ENCODE measurements around the gene SNAPIN.
A peak's percentile ranks its signal among the peaks of the same experiment; 100 is the strongest.
"Not testable (repeated sequence)": the region's sequence is repeated elsewhere in the genome, so short reads cannot be mapped to it uniquely, and the experiment has no call there.

SNAPIN gene

GRCh38 chr1:153626904-153627714 lies 31.4 kb upstream of the SNAPIN start, which contains the start of gene S100A13:
Gene S100A13, minus strand, starts transcription at chr1:153627505. Its CDS starts 1,033 bp downstream, at chr1:153626472.
- no peak for DNase-seq (ENCODE audit: low read depth in 2 of 2, low spot score in 1 of 2)

DNA sequence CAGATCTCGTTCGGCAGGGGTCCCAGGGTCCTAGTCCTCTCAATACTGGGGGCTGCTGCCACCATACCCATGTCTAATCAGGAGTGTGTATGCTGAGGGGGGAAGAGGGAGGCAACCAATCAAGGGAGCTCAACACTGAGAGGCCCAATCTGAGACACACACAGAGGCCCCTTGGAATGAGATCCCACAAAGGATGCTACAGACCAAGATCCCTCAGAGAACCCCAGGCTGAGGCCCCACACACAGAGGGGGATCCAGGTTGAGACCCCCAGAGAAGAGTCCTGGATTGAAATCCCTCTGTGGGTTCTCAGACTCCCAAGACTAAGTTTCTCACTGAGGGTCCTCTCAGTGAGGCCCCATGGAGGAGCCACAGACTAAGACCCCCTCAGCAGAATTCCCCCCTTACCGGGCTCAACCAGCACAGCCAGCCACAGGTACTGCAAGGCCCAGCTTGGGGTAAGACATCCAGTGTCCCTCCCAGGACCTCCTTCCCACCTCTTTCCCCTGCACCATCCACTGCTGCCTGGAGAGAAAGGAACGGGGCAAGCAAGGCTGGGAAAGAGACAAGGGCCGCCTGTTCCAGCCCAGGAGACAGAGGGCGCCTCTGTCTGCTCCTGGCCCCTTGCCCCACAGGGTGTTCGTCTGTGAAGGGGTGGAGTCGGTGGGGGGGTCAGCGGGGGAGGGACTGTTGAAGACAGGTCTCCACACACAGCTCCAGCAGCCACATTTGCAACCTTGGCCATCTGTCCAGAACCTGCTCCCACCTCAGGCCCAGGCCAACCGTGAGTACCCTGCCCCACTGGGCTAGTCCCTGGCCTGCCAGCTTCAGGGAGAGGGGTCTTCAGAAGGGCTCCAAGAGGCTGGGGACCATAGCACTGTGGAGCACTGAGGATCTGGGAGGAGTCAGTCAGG lies 30.5 kb upstream of the SNAPIN start, which contains the start of gene S100A1:
S100A1 (plus strand) TSS at position 720 of the 912 bp plus-strand sequence. CDS start 2,088 bp downstream, outside the sequence.
- no peak for DNase-seq (ENCODE audit: low read depth in 2 of 2, low spot score in 1 of 2)

DNA sequence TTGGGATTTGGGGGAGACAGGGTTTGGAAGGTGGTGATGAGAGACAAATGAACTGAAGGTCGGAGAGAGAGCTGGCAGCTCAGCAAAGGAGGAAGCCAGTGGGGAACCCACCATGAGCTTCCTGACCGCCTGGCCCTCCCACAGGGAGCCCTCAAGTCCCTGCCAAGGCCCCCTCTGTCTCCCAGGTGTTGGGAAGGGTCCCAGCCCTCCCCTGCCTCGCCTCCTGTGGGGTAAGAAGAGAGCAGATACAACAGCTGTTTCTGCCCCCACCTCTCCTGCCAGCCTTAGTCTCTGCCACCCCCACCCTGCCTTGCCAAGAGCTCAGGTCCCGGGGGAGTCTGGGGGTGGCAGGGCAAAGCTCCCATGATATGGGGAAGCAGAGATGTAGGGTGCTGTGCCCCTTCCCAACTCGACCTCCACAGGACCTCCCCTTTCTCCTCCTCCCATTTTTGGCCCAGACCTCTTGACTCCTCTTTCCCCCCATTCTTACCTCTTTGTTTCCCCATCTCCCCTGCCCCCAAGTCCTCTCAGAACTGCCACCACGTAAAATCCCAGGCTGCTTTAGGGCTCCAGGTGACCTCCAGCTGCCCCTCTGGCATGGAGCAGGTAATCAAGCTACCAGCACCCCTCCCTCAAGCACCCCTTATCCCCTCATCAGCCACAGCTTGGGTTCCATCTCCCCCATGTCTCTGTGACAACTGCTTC lies 29.7 kb upstream of the SNAPIN start:
- no peak for DNase-seq (ENCODE audit: low read depth in 2 of 2, low spot score in 1 of 2)

DNA sequence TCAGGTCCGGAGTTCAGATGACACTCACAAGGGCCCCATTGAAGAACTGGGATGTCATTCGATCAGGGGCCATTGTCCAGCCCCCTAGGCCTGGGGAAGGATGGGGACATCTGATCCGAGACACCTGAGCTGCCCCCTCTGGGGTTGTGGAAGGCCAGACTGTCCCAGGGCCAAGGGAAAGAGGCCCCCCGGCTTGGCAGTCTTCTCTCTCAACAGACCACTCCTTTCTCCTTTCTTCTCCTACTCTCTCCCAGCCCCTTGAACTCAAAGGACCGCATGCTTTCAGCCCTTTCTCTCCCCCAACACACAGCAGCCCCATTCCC lies 29.2 kb upstream of the SNAPIN start:
- DNase-seq (ENCODE audit: low read depth in 2 of 2, low spot score in 1 of 2): no peak

- DNase-seq (ENCODE audit: low read depth in 2 of 2, low spot score in 1 of 2): no peak
Observed at GRCh38 chr1:153629971-153630370, 28.5 kb upstream of the SNAPIN start.

GRCh38 chr1:153630384-153630783 lies 28.1 kb upstream of the SNAPIN start:
- no peak for DNase-seq (ENCODE audit: low read depth in 2 of 2, low spot score in 1 of 2)

- no peak for DNase-seq (ENCODE audit: low read depth in 2 of 2, low spot score in 1 of 2)
Observed at GRCh38 chr1:153631047-153632022, 27.2 kb upstream of the SNAPIN start.

- no peak for DNase-seq (ENCODE audit: low read depth in 2 of 2, low spot score in 1 of 2)
Observed at GRCh38 chr1:153633161-153633753, 25.2 kb upstream of the SNAPIN start.

DNA sequence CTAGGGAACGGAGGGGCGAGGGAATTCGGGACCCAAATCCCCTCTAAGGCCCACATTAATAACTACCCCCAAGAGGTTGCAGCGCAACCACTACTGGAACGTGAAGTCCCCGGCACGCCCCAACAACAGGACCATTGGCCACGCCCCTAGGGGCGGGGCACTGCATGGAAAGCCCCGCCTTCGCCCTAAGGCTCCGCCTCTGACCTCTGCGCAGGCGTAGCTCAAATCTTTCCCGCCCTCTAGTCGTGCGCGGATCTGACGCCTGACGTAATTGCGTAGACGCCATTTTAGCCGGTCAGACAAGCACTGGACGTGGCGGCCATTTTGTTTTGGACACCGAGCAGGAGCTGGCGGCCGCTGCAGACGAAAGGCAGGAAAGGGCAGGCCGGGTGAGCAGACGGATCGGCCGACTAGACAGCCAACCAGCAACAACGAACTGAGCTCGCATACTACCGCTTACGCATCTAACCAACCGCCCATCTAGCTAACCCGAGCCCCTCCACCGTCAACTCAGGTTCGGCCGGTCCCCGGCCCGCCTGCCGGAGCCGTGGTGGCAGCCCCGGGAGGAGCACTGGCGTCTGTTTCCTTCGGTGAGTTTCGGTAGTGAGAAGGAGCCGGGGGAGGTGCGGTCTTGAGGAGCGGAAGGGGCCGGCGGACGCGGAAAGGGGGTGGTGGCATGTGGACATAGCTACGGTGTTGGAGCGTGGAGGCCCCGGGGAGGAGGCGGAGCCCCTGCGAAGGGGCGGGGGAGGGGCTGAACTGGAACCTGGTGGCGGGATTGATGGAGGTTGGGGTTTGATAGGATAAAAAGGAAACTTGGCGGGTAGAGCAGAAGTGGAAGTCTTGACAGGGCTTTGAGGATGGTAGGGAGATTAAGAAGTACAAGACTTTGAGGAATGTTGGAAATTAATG lies 24.5 kb upstream of the SNAPIN start, which contains the start of gene CHTOP:
CHTOP (plus strand) TSS at position 313 of the 912 bp plus-strand sequence. CDS start 2,523 bp downstream, outside the sequence.
- peak; percentile 88 to 93 for DNase-seq (ENCODE audit: low read depth in 2 of 2, low spot score in 1 of 2)

DNA sequence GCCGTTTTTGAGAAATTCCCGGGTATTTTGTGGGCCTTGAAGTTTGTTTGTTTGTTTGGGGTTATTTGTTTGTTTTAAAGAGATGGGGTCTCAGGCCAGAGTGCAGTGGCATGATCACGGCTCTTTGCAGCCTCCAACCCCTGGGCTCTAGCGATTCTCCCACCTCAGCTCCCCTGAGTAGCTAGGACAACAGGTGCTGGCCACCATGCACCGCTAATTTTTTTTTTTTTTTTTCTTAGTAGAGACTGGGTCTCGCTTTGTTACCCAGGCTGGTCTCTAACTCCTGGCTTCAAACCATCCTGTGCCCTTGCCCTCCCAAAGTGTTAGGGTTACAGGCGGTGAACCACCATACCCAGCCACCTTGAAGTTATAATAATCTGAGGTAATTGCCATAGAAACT lies 22.6 kb upstream of the SNAPIN start:
- no peak for DNase-seq (ENCODE audit: low read depth in 2 of 2, low spot score in 1 of 2)

DNA sequence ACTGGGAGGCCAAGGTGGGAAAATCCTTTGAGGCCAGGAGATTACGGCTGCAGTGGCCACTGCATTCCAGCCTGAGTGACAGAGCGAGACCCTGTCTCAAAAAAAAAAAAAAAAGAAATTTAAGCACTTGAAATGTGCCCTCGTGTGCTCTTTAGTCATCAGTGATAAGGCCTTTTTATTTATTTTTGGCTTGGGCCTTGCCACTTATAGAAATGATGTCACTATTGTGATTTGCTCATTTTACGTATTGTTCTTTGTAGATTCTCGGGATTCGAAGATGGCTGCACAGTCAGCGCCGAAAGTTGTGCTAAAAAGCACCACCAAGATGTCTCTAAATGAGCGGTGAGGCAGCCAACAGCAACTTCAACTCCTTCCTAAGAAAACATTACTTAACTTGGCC lies 22.2 kb upstream of the SNAPIN start:
- no peak for DNase-seq (ENCODE audit: low read depth in 2 of 2, low spot score in 1 of 2)

DNA sequence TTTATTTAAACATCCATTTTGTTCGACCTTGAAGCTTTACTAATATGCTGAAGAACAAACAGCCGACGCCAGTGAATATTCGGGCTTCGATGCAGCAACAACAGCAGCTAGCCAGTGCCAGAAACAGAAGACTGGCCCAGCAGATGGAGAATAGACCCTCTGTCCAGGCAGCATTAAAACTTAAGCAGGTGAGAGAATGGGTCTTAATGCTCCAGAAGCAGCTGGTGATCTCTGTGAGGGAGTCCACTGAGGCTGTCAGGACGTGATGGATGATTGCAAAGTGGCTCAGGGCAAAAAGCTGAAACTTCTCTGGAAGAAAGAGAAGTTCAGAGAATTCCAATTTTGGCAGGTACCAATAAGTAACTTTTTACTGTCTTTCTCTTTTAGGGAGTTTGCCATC lies 20.2 kb upstream of the SNAPIN start:
- DNase-seq (ENCODE audit: low read depth in 2 of 2, low spot score in 1 of 2): no peak

DNA sequence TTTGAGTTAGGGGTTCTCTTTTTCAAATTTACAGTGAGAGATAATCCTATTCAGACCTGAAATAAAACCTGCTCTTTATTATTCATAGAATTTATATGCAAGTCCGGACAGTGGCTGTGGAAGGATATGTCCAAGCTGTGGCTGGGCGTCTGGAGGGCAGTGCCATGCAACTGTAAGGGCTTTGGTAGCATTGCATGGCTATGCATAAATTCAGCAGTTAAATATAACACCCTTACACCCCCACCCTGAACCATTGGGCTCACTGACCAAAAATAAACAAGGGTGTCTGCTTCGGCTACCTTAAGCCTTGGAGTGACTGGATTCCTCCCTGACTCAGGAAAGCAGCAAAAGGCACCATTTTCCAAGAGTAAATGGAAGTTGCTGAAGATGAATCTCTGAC lies 19.2 kb upstream of the SNAPIN start:
- no peak for DNase-seq (ENCODE audit: low read depth in 2 of 2, low spot score in 1 of 2)

GRCh38 chr1:153640213-153640612 lies 18.3 kb upstream of the SNAPIN start:
- not testable (repeated sequence) for DNase-seq (ENCODE audit: low read depth in 2 of 2, low spot score in 1 of 2)

GRCh38 chr1:153640861-153641260 lies 17.6 kb upstream of the SNAPIN start:
- no peak for DNase-seq (ENCODE audit: low read depth in 2 of 2, low spot score in 1 of 2)

- no peak for DNase-seq (ENCODE audit: low read depth in 2 of 2, low spot score in 1 of 2)
Observed at GRCh38 chr1:153642161-153642560, 16.3 kb upstream of the SNAPIN start.

DNA sequence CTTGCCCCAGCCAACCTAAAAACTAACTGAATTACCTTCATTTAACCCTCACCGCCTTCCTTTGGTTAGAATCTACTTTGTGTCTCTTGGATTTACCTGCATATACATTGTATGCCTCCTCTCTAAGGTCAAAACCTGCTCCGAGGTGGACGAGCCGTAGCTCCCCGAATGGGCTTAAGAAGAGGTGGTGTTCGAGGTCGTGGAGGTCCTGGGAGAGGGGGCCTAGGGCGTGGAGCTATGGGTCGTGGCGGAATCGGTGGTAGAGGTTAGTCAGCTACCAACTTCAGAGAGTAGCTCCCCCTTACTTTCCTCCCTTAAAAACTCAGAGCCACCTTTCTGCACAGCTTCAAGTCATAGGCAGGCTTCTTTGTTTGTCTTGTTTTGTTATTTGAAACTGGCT lies 15.4 kb upstream of the SNAPIN start:
- DNase-seq (ENCODE audit: low read depth in 2 of 2, low spot score in 1 of 2): no peak

DNA sequence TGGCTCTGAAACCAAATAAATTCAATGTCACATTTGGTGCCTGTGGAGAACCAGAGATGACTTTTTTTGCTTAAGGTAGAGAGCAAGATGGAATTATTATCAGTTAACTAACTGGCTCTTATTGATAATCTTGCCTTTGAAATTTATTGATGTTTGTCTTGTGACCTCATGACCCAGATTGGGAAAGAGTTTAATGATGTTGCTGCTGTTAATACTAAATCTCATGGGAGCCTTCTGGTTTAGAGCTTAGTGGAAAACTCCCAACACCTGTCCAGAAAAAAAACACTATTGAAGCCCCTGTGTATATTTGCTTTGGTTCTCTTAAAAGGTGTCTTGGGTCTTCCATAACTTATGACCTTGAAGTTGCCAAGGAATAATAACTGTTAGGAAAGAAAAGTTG lies 14.7 kb upstream of the SNAPIN start:
- DNase-seq (ENCODE audit: low read depth in 2 of 2, low spot score in 1 of 2): no peak

Measured in stimulated activated CD8-positive, alpha-beta memory T cell treated with anti-CD3 and anti-CD28 coated beads, Interleukin-4, amount 100 ng/mL, for 1 hour (primary cell).